Measurements from ENCODE around the gene POU3F3.

The POU3F3 gene

DNA sequence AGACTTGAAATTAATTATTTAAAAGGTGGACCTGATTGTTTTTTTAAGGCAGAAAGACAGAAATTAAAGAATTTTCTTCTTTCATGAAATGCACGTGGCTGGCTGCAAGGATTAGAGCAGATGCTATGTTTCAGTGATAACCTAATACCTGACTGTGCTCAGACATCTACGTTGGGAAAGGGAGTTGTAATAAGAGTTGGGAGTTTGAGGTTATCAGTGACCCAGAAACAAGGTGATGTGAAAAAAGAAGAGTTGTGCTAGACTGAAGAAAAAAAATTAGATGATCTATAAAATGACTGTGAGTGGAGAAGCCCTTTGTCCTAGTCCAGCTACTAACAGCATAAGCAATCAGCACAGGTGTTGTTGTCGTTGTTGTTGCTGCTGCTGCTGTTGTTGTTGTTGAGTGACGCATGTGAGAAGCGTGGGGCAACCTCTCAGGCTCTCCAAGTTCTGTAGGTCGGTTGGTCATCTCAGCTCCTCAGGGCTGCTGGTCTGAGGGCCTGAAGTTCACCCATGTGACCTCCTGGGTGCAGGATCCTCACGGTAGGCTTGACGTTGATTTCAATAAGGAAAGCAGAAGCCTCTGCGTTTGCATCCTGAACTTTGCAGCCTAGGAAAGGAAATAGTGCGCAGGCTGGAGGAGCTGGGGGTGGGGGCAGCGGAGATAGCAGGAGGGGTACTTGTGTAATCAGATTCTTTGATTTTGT, 7.6 kb downstream of the POU3F3 start:
- no peak for DNase-seq
- TF ChIP-seq POLR2A (IDR thresholded peaks at IDR 0.05; ENCODE audit: low read length), result no peak
- no peak for TF ChIP-seq GATA1 (IDR thresholded peaks at IDR 0.05; ENCODE audit: low read depth, low read length)

DNA sequence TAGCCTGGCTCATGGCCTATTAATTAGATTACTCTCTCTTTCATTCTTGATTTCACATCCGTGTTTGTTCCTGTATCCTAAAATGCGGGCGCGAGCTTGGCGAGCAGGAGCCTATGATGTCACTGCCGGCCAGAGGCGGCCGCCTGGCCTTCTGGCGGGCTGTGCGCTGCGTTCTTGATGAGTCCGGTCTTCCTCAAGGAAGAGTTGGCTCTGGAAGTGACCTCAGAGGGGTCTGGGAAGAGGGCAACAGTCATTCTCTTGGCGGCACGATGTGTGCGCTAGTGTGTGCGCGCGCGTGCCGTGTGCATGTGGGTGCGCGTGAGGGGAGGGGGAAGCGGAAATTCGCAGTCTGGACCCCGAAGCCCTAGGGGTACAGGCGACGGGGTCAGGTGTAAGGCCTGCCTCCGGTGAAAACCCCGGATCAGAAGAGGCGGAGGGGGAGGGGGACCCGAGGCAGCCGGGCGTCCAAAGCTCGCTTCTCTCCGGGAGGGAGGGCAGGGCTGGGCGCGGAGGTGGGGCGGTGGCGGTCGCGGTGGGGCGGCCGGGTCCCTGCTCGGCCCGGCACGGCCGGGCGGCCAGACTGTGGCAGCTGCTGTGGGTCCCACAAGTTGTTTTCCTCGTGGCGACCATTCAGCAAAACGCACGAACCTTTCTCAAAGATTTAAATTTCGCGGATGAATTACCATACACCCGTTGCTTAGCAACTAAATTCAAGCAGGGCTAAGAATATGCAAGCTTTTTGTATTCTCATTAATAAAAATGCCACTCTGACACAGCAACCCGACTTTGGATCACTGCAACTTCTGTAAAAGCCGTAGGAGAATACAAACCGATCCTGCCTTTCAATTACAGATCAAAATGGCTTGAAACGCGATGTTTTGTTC, 8.4 kb downstream of the POU3F3 start:
- TF ChIP-seq POLR2A (IDR thresholded peaks at IDR 0.05; ENCODE audit: low read length), result no peak
- TF ChIP-seq GATA1 (IDR thresholded peaks at IDR 0.05; ENCODE audit: low read depth, low read length), result no peak
- no peak for DNase-seq

DNA sequence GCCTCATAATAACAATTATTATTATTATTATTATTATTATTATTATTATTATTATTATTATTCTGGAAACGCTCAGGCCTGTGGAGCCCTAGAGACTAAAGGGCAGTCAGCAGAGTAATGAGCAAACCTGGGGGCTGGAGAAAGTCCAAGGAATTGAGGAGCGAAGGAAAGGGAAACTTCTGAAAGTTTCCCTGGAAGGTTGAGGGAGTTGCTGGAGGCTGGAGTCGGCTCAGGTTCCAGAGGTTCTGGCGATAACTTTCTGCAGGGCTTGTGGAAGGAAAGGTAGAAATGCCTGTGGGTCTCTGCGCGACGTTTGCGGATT, 9.2 kb downstream of the POU3F3 start:
- TF ChIP-seq GATA1 (IDR thresholded peaks at IDR 0.05; ENCODE audit: low read depth, low read length) (no peak), POLR2A (IDR thresholded peaks at IDR 0.05; ENCODE audit: low read length) (no peak)
- DNase-seq, result no peak

DNA sequence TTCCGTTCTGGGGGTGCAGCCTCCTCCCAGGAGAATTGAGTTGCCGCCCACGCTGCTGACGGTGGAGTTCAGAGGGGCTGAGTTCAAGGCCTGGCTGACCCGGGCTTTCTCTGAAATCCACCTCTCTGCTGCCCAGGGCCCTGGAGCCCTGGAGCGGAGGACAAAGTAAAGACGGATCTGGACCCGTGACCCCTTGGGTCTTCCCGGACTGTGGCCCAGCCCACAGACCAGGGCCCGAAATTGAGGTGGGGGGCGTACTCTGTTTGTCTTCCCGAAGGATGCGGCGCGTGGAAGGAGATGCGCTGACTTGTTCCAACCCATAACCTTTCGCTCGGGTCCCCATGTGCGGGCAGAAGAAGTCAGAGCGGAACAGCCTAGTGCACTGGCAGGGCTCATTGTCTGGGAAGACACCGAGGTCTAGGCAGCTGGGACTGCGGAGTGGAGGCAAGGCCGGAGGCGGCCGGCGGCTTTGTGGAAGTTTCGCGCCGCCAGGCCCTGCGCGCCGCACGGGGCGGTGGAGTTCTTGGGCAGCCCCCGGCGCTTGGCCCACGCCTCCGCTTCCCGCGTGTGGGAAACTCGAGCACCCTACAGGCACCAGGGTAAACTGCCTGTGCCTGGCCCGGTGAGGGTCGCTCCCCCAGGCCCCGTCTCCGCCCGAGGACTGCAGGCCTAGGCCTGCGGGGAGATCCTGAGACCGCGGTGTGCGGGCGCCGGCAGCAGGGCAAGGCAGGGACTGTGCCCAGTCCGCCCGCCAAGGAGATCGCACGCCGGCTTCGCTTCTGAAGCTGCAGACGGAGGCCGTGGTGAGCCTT, 9.8 kb downstream of the POU3F3 start:
- TF ChIP-seq GATA1 (IDR thresholded peaks at IDR 0.05; ENCODE audit: low read depth, low read length) (no peak), POLR2A (IDR thresholded peaks at IDR 0.05; ENCODE audit: low read length) (no peak)
- no peak for DNase-seq

DNA sequence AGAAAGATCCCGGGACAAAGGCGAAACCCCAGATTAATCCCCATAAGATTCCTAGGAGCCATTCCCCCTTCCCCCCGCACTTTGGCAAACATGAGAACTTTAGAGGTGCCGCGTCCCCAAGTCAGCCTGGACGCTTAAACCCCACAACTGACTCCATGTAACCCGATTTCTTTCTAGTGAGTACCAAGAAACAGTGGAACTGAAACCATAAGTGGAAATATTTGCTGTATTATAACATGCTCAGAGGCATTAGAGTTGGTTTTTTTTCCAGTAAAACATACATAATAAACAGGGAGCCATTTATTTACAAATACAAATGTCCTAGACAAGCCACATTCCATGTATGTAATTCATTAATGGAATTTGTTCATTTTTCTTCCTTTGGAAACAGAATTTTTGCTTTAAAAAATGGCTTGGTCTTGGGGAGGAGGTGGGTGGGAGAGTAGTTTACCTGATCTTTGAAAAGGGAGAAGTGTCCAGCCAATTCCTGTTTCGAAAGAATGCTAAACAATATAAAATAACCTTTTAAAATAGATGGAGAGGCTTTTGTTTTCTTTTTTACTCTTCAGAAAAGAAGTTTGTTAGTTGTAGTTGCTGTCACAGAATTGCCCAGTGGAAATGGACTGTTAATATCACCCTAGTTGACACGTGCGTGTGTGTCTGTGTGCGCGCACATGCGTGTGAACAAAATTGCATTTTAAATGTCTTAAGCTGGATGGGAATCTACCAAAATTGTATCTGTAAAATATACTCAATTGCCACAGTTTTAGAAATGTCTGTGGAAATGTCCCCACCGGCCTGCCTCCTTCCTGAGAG, 10.6 kb downstream of the POU3F3 start:
- DNase-seq, result no peak
- no peak for TF ChIP-seq GATA1 (IDR thresholded peaks at IDR 0.05; ENCODE audit: low read depth, low read length)
- TF ChIP-seq POLR2A (IDR thresholded peaks at IDR 0.05; ENCODE audit: low read length), result no peak

DNA sequence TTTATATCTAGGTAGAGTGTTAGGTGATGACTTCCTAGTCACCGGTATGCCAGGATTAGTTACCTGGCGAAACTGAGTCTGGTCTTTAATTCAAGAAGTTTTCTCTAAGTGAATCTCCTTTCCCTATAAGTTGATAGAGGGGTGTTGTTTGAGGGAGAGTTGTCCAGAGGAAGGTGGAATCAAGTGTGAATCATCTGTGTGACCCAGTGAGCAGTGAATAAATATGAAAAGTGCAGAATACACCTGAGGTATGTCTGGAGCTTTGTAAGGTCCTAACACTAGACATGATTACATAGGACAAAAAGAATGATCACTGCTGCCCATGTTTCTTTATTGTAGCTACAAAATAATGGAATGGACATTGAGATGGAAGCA, 11.2 kb downstream of the POU3F3 start:
- DNase-seq, result no peak
- TF ChIP-seq POLR2A (IDR thresholded peaks at IDR 0.05; ENCODE audit: low read length) (no peak), GATA1 (IDR thresholded peaks at IDR 0.05; ENCODE audit: low read depth, low read length) (no peak)

DNA sequence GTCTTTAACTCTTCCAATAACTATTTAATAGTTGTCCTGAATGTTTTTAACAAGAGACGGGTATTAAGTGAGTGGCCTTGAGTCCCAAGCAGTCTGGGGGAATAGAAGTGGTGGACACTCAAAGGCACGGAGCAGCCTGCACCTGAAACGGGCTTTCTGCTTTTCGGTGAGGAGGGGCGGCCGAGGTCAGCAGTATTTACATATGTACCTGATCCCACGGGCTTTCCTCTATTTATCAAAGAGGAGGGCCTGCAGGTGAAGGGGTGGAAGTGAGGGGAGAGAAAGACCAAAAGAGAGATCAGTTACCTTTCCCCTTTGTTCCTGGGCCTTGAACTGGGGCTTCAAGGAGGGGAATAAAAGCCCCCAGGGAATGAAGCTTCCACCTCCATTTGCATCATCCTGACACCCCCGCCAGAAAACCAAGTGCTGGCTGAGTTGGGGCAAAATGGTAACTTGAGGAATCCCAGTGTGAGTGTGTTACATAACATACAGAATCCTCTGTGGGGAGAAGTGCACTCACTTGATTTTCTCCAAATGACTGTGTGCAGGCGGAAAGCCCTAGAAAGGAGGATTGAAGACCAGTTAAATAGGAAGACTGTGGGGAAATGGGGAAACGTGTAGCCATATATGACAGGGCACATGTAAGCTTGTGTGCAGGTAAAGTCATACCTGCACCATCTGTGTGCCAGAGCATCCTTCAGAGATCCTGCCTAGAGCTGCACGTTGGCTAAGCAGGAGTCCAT, 12.4 kb downstream of the POU3F3 start:
- no peak for TF ChIP-seq GATA1 (IDR thresholded peaks at IDR 0.05; ENCODE audit: low read depth, low read length)
- TF ChIP-seq POLR2A (IDR thresholded peaks at IDR 0.05; ENCODE audit: low read length), result no peak
- DNase-seq, result no peak

DNA sequence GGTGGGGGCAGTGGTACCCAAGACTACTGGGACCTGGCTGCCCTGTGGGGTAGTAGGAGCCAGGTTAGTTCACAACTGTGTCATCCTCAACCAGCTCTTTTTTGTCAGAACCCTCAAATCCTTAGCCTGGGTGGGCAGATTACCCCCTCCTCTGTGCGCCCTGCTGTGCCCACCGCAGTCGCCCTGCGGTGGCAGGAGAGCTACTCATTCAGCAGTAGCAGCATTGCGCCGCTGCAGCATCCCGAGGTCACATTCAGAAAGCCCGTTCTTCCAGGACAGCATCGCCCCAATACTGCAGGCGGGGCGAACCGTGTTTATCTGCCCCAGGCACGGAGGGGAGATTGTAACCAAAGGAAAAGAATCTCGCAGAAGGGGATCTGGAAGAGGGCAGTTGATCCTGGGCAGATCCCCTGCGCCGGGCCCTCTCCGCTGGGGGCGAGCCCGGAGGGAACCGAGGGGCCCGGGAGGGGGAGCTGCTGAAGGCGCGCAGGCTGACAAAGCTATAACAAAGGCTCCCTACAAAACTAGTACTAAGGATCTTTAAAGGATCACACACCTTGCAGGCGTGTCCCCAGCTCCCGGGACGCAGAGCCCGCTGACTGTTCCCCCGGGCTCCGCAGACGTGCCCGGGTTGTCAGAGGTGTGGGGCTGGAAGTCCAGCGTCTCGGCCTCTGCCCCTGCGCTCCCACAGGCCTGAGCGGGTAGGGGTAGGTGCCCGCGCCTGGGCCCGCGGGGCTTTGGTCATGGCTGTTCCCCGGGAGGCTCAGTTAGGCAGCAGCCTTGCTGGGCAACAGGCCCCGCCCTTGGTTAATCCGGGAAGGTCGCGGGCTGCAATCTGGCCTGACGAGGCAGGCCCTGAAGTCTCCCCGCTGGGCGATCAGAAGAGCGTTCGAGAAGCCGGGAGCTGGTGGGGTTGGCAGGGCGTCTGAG, 13.2 kb downstream of the POU3F3 start:
- TF ChIP-seq POLR2A (IDR thresholded peaks at IDR 0.05; ENCODE audit: low read length) (no peak), GATA1 (IDR thresholded peaks at IDR 0.05; ENCODE audit: low read depth, low read length) (no peak)
- no peak for DNase-seq

DNA sequence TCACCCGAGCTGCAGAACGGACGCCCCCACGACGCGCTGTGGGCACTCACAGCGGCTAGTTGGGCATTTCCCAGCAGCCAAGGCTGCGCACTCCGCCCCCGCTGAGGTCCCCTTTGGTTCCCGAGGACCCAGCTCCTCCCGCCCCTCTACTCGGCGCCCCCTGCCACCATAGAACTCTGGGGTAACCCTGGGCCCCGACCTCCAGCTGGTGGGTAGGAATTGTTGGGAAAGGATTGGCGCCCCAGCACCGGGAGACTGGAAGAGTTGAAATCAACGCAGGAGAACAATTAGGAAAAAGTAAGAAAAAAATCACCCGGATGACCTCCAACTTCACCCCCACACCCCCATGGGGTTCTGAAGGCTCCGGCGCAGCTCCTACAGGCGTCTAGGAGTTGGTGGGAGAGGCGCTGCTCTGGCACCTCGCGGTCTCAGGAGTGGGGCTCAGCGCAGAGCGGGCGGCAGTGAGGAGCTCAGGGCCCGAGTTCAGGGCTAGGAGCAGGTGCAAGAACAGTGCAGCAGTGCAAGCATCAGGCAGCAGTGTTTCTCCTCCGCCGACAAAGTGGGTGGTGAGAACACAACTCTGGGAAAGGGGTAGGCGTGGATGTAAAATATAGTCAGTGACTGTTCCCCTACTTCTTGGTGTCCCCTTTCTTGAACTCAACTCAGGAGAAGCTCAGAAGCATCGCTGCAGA, 14.0 kb downstream of the POU3F3 start:
- no peak for DNase-seq
- TF ChIP-seq POLR2A (IDR thresholded peaks at IDR 0.05; ENCODE audit: low read length), result no peak
- no peak for TF ChIP-seq GATA1 (IDR thresholded peaks at IDR 0.05; ENCODE audit: low read depth, low read length)

DNA sequence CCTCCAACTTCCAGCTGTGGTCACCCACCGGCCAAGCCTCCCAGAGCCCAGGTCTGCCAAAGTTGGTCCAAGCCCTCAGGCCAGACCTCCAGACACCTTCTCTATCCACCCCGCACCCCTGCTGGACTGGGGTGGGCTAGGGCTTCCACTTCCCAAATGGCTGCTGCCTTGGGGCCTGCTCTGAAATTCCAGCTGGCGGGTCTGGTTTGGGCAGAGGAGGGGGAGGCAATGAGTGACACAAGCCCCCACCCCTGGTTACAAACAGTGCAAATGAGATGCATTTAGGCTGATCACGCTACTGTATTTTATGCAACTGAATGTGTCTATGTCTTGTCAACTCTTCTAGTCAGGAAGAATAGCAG, 14.6 kb downstream of the POU3F3 start:
- TF ChIP-seq POLR2A (IDR thresholded peaks at IDR 0.05; ENCODE audit: low read length) (no peak), GATA1 (IDR thresholded peaks at IDR 0.05; ENCODE audit: low read depth, low read length) (no peak)
- no peak for DNase-seq

Measured in erythroblast (primary cell).